Astrocyte (in vitro differentiated cells and primary cell): ENCODE results near the gene ZDHHC22.

Experiments used
- EZH2 ChIP-seq: IDR thresholded peaks from 2 replicates; pipeline ENCODE4 v1.6.1; 2012; ENCODE audit warnings: mild to moderate bottlenecking, low read length, inconsistent platforms; ENCODE audit not compliant: insufficient read depth
- TF ChIP-seq, protein P1 (sequence below): IDR thresholded peaks from 2 replicates; pipeline ENCODE4 v1.5.1; 2011; ENCODE audit warnings: low read depth, mild to moderate bottlenecking, inconsistent platforms, low read length, moderate library complexity; ENCODE audit not compliant: insufficient read depth

DNA sequence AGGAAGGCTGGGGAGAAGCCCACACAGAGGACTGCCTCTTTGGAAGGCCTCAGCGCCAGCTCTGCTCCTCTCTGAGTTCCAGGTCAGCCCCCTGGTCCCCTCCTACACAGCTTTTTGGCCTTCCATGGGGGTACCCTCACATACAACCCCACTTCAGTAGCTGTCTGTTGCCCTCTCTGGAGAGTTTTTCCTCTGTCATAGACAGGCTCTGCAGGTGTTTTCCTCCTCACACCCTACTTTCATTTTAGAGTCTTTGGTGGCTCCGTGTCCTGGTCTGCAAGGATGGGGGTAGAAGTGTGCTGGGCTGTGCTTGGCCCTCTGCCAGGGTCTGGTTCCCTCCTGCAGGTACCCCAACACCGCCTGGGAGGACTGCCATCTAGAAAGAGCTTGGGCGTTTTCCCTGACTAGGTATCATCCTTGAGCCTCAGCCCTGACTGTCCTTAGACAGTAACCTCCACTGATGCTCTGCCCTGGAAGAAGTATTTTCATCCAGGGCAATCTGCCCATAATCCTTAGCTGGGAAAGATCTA is 15.1 kb downstream of the ZDHHC22 start:
- TF ChIP-seq, protein P1, sequence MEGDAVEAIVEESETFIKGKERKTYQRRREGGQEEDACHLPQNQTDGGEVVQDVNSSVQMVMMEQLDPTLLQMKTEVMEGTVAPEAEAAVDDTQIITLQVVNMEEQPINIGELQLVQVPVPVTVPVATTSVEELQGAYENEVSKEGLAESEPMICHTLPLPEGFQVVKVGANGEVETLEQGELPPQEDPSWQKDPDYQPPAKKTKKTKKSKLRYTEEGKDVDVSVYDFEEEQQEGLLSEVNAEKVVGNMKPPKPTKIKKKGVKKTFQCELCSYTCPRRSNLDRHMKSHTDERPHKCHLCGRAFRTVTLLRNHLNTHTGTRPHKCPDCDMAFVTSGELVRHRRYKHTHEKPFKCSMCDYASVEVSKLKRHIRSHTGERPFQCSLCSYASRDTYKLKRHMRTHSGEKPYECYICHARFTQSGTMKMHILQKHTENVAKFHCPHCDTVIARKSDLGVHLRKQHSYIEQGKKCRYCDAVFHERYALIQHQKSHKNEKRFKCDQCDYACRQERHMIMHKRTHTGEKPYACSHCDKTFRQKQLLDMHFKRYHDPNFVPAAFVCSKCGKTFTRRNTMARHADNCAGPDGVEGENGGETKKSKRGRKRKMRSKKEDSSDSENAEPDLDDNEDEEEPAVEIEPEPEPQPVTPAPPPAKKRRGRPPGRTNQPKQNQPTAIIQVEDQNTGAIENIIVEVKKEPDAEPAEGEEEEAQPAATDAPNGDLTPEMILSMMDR, result no peak
- TF ChIP-seq EZH2, result no peak
